Naive B cell (primary cell): ENCODE results near the gene CFAP97. TPM values are rescaled to one million over a fixed set of nuclear protein-coding genes. Genes with fewer than 3 reads are reported as not detected.
"Not testable (repeated sequence)": the region's sequence is repeated elsewhere in the genome, so short reads cannot be mapped to it uniquely, and the experiment has no call there.

Experiments
- ATAC-seq, 2 donors: fragments of 150-1000 bp; cut with Tn5 transposase; 2 replicates each; pipeline ENCODE4 v1.10.0; 2021; ENCODE audit warnings: low read depth in 2 of 2, mild to moderate bottlenecking in 2 of 2, moderate library complexity in 2 of 2
- DNase-seq: peaks from one replicate; pipeline ENCODE4 v3.0.0; 2022
- H3K27ac Mint-ChIP-seq, 6 donors: one replicate each; pipeline ENCODE4 v1.8.0; 2020 to 2022; ENCODE audit warnings: mild to moderate bottlenecking in 6 of 6, mixed read lengths in 6 of 6, moderate library complexity in 5 of 6, inconsistent platforms in 2 of 6
- H3K27me3 Mint-ChIP-seq, 3 donors: one replicate each; pipeline ENCODE4 v1.8.0; 2021 to 2022; ENCODE audit warnings: mixed read lengths in 3 of 3, mild to moderate bottlenecking in 1 of 3
- H3K36me3 Mint-ChIP-seq, 2 donors: one replicate each; pipeline ENCODE4 v1.8.0; 2020 to 2022; ENCODE audit warnings: mixed read lengths in 2 of 2, inconsistent platforms in 1 of 2, mild to moderate bottlenecking in 1 of 2
- H3K4me1 Mint-ChIP-seq, 3 donors: one replicate each; pipeline ENCODE4 v1.8.0; 2020 to 2022; ENCODE audit warnings: mixed read lengths in 3 of 3, inconsistent platforms in 1 of 3, mild to moderate bottlenecking in 1 of 3, moderate library complexity in 1 of 3
- H3K4me3 Mint-ChIP-seq, 8 donors: one replicate each; pipeline ENCODE4 v1.8.0; 2020 to 2022; ENCODE audit warnings: mild to moderate bottlenecking in 8 of 8, mixed read lengths in 8 of 8, moderate library complexity in 8 of 8, inconsistent platforms in 2 of 8
- H3K9me3 Mint-ChIP-seq, 7 donors: one replicate each; pipeline ENCODE4 v1.8.0; 2020 to 2022; ENCODE audit warnings: mixed read lengths in 7 of 7, mild to moderate bottlenecking in 5 of 7, inconsistent platforms in 2 of 7, moderate library complexity in 1 of 7
- polyA plus RNA-seq, 6 donors: library from polyadenylated mRNA; unstranded; fragments of 300-500 nt; fragmentation: Illumina TruSeq; gene quantifications; one replicate each; pipeline ENCODE4 v1.2.3, GENCODE V29; 2021; ENCODE audit warnings: low read depth in 6 of 6

CFAP97 gene
- polyA plus RNA-seq, 6 donors from 2014 or later: 77.4 to 97.8 (median 84.9) TPM

DNA sequence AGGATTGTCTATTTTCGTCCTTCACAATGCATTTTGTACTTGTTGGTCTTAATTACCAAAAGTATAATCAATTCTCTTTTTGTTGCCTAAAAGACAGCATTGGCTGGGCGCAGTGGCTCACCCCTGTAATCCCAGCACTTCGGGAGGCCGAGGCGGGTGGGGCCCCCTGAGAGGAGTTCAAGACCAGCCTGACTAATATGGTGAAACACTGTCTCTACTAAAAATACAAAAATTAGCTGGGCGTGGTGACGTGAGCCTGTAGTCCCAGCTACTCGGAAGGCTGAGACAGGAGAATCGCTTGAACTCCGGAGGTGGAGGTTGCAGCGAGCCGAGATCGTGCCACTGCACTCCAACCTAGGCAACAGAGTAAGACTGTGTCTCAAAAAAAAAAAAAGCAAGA lies 1.3 kb upstream of the CFAP97 start:
- ATAC-seq, H3K36me3 Mint-ChIP-seq, H3K27me3 Mint-ChIP-seq, DNase-seq, H3K9me3 Mint-ChIP-seq: not testable (repeated sequence)
- H3K4me1 Mint-ChIP-seq: peaks cover 40 to 55% (median 54%) of the 10 kb centered on the region in 3 donors
- peak overlapping the region in 5 of 8 donors; percentile 53 to 96 (median 94) for H3K4me3 Mint-ChIP-seq
- H3K27ac Mint-ChIP-seq: peak overlapping the region in 3 of 6 donors; percentile 37 to 97 (median 95)

DNA sequence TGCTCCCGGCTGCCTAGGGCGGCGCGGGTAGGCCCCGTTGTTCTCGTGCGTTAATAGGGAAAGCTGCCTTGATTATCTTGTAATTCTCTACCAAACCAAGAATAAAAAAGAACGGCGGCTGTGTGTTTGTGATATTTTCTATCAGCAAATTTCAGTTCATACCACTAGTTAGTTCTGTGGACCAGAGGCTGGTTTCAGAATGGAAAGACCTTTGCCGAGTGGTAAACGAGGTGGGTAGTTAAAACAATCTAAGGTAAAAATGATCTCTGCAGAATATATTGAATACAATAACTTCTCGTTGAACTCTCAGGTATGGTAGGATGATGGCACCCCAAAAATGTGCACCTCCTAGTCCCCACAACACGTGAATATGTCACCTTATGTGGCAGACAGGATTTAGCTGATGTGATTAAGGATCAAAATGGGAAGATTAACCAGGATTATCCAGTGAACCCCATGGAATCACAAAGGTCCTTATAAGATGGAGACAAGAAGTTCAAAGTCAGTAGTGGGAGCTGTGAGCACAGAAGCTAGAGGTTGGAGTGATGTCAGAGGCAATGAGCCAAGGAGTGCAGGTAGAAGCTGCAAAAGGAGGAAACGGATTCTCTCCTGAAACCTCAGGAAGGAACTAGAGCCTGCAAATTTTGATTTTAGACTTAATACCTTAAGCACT lies 574 bp upstream of the CFAP97 start:
- H3K27ac Mint-ChIP-seq: peak overlapping the region; percentile 25 to 97 (median 93)
- no peaks in the 10 kb centered on the region for H3K36me3 Mint-ChIP-seq
- ATAC-seq: no peak
- peak overlapping the region; percentile 90 to 96 (median 94) for H3K4me3 Mint-ChIP-seq
- DNase-seq: no peak
- H3K4me1 Mint-ChIP-seq: peaks cover 40 to 60% (median 58%) of the 10 kb centered on the region in 3 donors
- H3K9me3 Mint-ChIP-seq: no peaks in the 10 kb centered on the region
- H3K27me3 Mint-ChIP-seq: no peaks in the 10 kb centered on the region

- Mint-ChIP-seq H3K4me3 (peak overlapping the region; percentile 90 to 97 (median 94)), H3K36me3 (no peaks in the 10 kb centered on the region), H3K27ac (peak overlapping the region; percentile 64 to 99 (median 98)), H3K27me3 (no peaks in the 10 kb centered on the region), H3K4me1 (peaks cover 36 to 55% (median 52%) of the 10 kb centered on the region in 3 donors), H3K9me3 (no peaks in the 10 kb centered on the region)
- DNase-seq: no peak
- no peak for ATAC-seq
These were observed 765 bp downstream of the CFAP97 start for GRCh38 chr4:185202984-185203485.

GRCh38 chr4:185201977-185202962 lies 1.5 kb downstream of the CFAP97 start:
- no peak for DNase-seq
- Mint-ChIP-seq H3K4me3 (peak overlapping the region; percentile 90 to 97 (median 94)), H3K27me3 (no peaks in the 10 kb centered on the region), H3K4me1 (peaks cover 36 to 55% (median 52%) of the 10 kb centered on the region in 3 donors), H3K9me3 (no peaks in the 10 kb centered on the region), H3K36me3 (no peaks in the 10 kb centered on the region), H3K27ac (peak overlapping the region; percentile 86 to 99 (median 98))
- ATAC-seq: no peak

GRCh38 chr4:185198189-185198588 lies 5.6 kb downstream of the CFAP97 start:
- H3K36me3 Mint-ChIP-seq, DNase-seq, ATAC-seq, H3K9me3 Mint-ChIP-seq, H3K4me3 Mint-ChIP-seq, H3K27me3 Mint-ChIP-seq: not testable (repeated sequence)
- Mint-ChIP-seq H3K27ac (peak overlapping the region in 3 of 6 donors; percentile 16 to 50 (median 18)), H3K4me1 (peaks cover 24 to 50% (median 27%) of the 10 kb centered on the region in 3 donors)

- Mint-ChIP-seq H3K4me3 (no peak overlapping the region), H3K27me3 (no peaks in the 10 kb centered on the region), H3K27ac (peak overlapping the region in 2 of 6 donors; percentile 19 to 44), H3K36me3 (no peaks in the 10 kb centered on the region), H3K4me1 (peaks cover 16 to 47% (median 22%) of the 10 kb centered on the region in 3 donors), H3K9me3 (no peaks in the 10 kb centered on the region)
- DNase-seq: no peak
- no peak for ATAC-seq
These were observed 7.4 kb downstream of the CFAP97 start for GRCh38 chr4:185196437-185196836.

DNA sequence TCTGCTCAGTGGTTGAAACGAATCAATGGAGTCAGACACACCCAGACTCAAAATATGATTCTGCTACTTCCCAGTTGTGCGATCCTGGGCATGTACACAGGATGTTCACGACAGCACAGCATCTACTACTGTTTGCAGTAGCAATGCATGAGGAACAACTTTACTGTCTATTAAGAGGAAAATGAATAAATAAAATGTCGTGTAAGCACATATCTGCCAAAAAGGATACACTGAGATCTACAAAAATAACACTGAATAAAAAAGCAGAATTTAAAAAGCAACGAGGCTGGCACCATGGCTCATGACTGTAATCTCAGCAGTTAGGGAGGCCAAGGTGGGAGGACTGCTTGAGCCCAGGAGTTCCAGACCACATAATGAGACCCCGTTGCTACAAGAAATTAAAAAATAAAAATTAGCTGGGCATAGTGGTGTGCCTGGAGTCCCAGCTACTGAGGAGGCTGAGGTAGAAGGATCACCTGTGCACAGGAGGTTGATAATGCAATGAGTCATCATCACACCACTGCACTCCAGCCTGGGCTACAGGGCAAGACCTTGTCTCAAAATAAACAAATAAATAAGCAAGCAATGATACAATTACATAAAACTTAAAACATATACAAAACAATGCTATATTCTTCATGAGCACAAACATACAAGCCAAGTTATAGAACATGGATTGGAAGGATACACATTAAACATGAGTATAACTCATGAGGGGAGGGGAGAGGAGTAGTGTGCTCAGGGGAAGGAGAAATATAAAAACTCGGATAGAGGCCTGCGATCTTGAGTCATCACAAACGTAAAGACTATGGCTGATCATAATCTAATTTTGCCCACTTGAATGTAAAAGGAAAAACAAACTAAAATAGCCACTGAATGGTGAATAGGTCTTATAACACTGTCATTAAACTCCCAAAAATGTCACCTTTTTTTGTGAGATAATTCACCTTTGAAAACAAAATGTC lies 8.6 kb downstream of the CFAP97 start:
- Mint-ChIP-seq H3K27ac (peak overlapping the region in 4 of 6 donors; percentile 44 to 78 (median 57)), H3K4me3 (peak overlapping the region in 1 of 8 donors; percentile 42), H3K36me3 (peaks cover 0 to 8% of the 10 kb centered on the region in 2 donors), H3K27me3 (no peaks in the 10 kb centered on the region), H3K4me1 (peaks cover 16 to 45% (median 24%) of the 10 kb centered on the region in 3 donors), H3K9me3 (no peaks in the 10 kb centered on the region)
- no peak for ATAC-seq
- no peak for DNase-seq

DNA sequence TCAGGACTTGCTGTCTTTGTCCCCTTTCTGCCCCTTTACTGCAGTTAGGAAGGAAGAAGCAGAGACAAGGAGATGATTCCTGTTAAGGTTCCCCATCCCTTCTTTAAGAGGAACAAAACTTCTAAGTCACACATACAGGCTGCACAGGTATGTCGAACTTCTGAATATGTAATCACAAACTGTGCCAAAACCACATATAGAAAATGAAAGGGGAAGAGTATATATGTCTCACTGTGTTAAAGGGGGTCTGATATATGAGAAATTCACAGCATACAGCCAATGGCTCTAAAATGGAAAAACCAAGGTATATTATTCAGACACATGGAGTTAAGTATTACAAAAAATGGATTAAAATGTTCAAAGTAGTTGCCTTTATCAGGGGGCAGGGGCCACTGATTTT lies 11.7 kb downstream of the CFAP97 start:
- peak; percentile 79 to 85 for ATAC-seq
- Mint-ChIP-seq H3K4me1 (peaks cover 20 to 41% (median 29%) of the 10 kb centered on the region in 3 donors), H3K36me3 (peaks cover 8 to 11% of the 10 kb centered on the region in 2 donors), H3K27me3 (no peaks in the 10 kb centered on the region), H3K27ac (peak overlapping the region in 4 of 6 donors; percentile 33 to 79 (median 50)), H3K9me3 (no peaks in the 10 kb centered on the region), H3K4me3 (peak overlapping the region in 2 of 8 donors; percentile 3 to 58)
- DNase-seq: peak; percentile 23

DNA sequence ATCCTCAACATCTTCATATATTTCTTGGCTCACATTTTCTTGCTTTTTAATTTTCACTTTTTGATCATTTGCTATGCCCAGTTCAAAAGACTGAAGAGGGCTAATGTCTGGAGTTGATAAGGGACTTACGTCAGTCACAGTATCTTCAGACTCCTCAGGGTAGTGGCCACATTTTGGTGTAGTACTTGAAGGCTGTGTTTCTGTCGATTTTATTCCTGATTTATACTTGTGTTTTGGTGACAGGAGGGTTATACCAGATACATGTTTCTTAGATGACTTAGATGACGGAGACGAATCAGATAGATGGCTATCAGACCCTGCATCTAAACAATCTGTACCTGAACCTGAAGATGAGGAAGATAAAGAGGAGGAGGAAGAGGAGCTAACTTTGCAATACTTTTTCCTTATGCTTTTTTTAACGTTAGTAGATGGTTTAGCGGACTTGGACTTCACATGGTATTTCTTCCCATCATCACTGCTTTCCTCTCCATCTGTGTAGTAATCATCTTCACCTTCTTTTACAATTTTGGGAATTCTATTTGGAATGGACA lies 13.4 kb downstream of the CFAP97 start:
- Mint-ChIP-seq H3K9me3 (no peaks in the 10 kb centered on the region), H3K36me3 (peaks cover 8 to 11% of the 10 kb centered on the region in 2 donors), H3K27ac (peak overlapping the region in 2 of 6 donors; percentile 16 to 30), H3K4me1 (peaks cover 18 to 41% (median 29%) of the 10 kb centered on the region in 3 donors), H3K4me3 (peak overlapping the region in 1 of 8 donors; percentile 16), H3K27me3 (no peaks in the 10 kb centered on the region)
- DNase-seq: no peak
- no peak for ATAC-seq

- peaks cover 8 to 11% of the 10 kb centered on the region in 2 donors for H3K36me3 Mint-ChIP-seq
- peaks cover 13 to 37% (median 29%) of the 10 kb centered on the region in 3 donors for H3K4me1 Mint-ChIP-seq
- no peak for DNase-seq
- H3K9me3 Mint-ChIP-seq: no peaks in the 10 kb centered on the region
- no peak overlapping the region for H3K27ac Mint-ChIP-seq
- no peak for ATAC-seq
- H3K27me3 Mint-ChIP-seq: no peaks in the 10 kb centered on the region
- no peak overlapping the region for H3K4me3 Mint-ChIP-seq
These were observed 14.0 kb downstream of the CFAP97 start for GRCh38 chr4:185189606-185190305.

DNA sequence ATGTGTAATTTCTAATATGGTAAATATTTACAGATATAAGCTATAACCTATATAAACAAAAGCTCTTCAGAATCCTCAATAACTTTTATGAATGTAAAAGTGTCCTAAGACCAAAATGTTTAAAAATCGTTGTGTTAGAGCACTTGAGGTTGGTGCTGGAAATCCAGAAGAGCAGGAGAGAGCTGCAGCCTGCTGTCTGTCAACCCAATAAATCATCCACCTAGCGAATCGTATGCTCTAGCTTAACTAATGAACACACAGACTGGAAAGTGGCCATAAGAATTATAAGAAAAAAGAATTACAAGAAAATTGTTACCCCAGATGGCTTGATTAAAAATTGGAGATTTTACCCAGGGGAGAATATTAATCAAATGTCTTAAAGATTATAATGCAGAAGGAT lies 17.0 kb downstream of the CFAP97 start:
- peaks cover 11 to 14% of the 10 kb centered on the region in 2 donors for H3K36me3 Mint-ChIP-seq
- ATAC-seq (no peak), DNase-seq (no peak)
- no peak overlapping the region for H3K4me3 Mint-ChIP-seq
- peaks cover 6 to 22% (median 20%) of the 10 kb centered on the region in 3 donors for H3K4me1 Mint-ChIP-seq
- peak overlapping the region in 1 of 6 donors; percentile 39 for H3K27ac Mint-ChIP-seq
- H3K27me3 Mint-ChIP-seq: no peaks in the 10 kb centered on the region
- no peaks in the 10 kb centered on the region for H3K9me3 Mint-ChIP-seq
